KMS-11 (cell line): ENCODE results near the gene KIF1A.
"Not testable (repeated sequence)": the region's sequence is repeated elsewhere in the genome, so short reads cannot be mapped to it uniquely, and the experiment has no call there.

Experiments used
- H2AFZ ChIP-seq: fragments of 200-600 bp; sonication (generic); 2 replicates; pipeline ENCODE4 v1.6.1; 2016; ENCODE audit warnings: antibody characterized with exemption, mixed run types, low read depth
- H3K27ac ChIP-seq: fragments of 200-600 bp; sonication (generic); 2 replicates; pipeline ENCODE4 v1.6.1; 2016; ENCODE audit warnings: mild to moderate bottlenecking, mixed run types
- H3K27me3 ChIP-seq: fragments of 200-600 bp; sonication (generic); 2 replicates; pipeline ENCODE4 v1.6.1; 2017; ENCODE audit warnings: mild to moderate bottlenecking, low read depth, mixed run types, moderate library complexity; ENCODE audit not compliant: insufficient read depth
- H3K36me3 ChIP-seq: fragments of 200-600 bp; sonication (generic); 2 replicates; pipeline ENCODE4 v1.6.1; 2017; ENCODE audit warnings: mild to moderate bottlenecking, mixed run types; ENCODE audit not compliant: insufficient read depth
- H3K4me1 ChIP-seq: fragments of 200-600 bp; sonication (generic); 2 replicates; pipeline ENCODE4 v1.6.1; 2016; ENCODE audit warnings: mild to moderate bottlenecking, low read depth, mixed run types; ENCODE audit not compliant: poor library complexity, severe bottlenecking
- H3K4me2 ChIP-seq: fragments of 200-600 bp; sonication (generic); 2 replicates; pipeline ENCODE4 v1.7.0; 2016; ENCODE audit warnings: mild to moderate bottlenecking, mixed run types
- H3K4me3 ChIP-seq: fragments of 200-600 bp; sonication (generic); IDR thresholded peaks from 2 replicates; pipeline ENCODE4 v1.6.1; 2017; ENCODE audit warnings: low read depth, low read length, mixed read lengths; ENCODE audit not compliant: insufficient read depth
- H3K79me2 ChIP-seq: fragments of 200-600 bp; sonication (generic); 2 replicates; pipeline ENCODE4 v1.6.1; 2016; ENCODE audit warnings: low read depth, mixed run types; ENCODE audit not compliant: insufficient read depth
- H3K9ac ChIP-seq: fragments of 200-600 bp; sonication (generic); 2 replicates; pipeline ENCODE4 v1.6.1; 2016; ENCODE audit warnings: mild to moderate bottlenecking, mixed run types
- H4K20me1 ChIP-seq: fragments of 200-600 bp; sonication (generic); 2 replicates; pipeline ENCODE4 v1.6.1; 2016; ENCODE audit warnings: mild to moderate bottlenecking, mixed run types; ENCODE audit not compliant: insufficient read depth
- CTCF ChIP-seq: fragments of 200-600 bp; sonication (generic); conservative IDR thresholded peaks from 2 replicates; pipeline ENCODE4 v1.6.1; 2017; ENCODE audit warnings: low read depth, mild to moderate bottlenecking, antibody characterized with exemption, low read length, moderate library complexity, mixed read lengths

The KIF1A gene

DNA sequence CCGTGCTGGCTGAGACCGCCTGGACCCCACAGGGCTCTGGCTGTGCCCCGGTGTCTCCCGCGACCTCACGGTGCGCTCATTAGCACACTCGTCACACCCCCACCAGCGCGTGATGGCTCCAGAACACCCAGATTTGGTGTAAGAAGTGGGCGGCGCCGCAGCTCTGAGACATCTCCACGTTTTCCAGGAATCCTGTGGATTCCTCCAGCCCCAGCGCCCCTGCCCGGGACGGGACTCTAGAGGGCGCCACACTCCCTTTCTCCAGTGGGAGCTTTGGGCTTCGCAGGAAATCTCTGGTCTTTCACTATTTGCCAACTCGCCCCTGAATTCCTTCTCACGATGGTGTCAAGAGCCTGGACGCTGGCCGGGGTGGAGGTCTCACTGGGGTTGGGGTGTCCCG lies 144.7 kb downstream of the KIF1A start:
- H3K4me3 ChIP-seq, H3K79me2 ChIP-seq, H4K20me1 ChIP-seq, H3K27ac ChIP-seq, H3K4me2 ChIP-seq, H3K9ac ChIP-seq, H3K4me1 ChIP-seq, H3K36me3 ChIP-seq, H2AFZ ChIP-seq: not testable (repeated sequence)
- H3K27me3 ChIP-seq: peaks cover 11% of the 10 kb centered on the region; the same call in 1 of the 2 replicates

DNA sequence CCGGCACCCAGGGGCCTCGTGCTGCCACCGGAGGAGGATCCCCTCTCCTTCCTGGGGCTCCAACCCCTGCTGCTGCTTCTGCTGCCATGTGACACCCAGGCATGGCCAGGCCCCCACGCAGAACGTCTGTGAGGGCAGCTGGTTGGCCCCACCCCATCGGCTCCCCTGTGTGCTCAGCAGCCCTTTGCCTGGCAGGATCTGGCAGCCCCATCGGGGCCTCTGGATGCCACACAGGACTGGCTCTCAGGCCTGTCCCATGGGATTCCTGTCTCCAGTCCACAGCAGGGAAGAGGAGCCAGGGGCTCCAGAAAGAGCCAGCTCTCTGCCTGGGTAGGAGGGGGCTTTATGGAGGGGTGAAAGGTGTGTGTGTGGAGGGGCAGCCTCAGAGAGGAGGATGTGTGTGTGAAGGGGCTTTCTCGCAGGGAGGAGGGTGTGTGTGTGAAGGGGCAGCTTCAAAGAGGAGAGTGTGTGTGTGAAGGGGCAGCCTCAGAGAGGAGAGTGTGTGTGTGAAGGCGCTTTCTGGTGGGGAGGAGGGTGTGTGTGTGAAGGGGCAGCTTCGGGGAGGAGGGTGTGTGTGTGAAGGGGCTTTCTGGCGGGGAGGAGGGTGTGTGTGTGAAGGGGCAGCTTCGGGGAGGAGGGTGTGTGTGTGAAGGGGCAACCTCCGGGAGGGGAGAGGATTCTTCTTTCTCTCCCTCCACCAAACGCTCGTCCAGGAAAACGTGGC lies 145.4 kb downstream of the KIF1A start:
- H3K4me3 ChIP-seq, H4K20me1 ChIP-seq, H3K27ac ChIP-seq, H2AFZ ChIP-seq, H3K4me2 ChIP-seq, H3K36me3 ChIP-seq, H3K79me2 ChIP-seq, H3K4me1 ChIP-seq, H3K9ac ChIP-seq: not testable (repeated sequence)
- H3K27me3 ChIP-seq: peaks cover 11% of the 10 kb centered on the region; the same call in 1 of the 2 replicates

- no peaks in the 10 kb centered on the region for H3K79me2 ChIP-seq
- H3K27ac ChIP-seq: no peak overlapping the region
- peaks cover 14% of the 10 kb centered on the region; the same call in 1 of the 2 replicates for H3K27me3 ChIP-seq
- no peak overlapping the region for H3K4me2 ChIP-seq
- no peaks in the 10 kb centered on the region for H3K4me1 ChIP-seq
- H2AFZ ChIP-seq: no peak overlapping the region
- H3K9ac ChIP-seq: no peak overlapping the region
- TF ChIP-seq CTCF: no peak
- H3K36me3 ChIP-seq: no peaks in the 10 kb centered on the region
- no peak overlapping the region for H3K4me3 ChIP-seq
- H4K20me1 ChIP-seq: no peaks in the 10 kb centered on the region
Observed at GRCh38 chr2:240672701-240673190, 147.3 kb downstream of the KIF1A start.

DNA sequence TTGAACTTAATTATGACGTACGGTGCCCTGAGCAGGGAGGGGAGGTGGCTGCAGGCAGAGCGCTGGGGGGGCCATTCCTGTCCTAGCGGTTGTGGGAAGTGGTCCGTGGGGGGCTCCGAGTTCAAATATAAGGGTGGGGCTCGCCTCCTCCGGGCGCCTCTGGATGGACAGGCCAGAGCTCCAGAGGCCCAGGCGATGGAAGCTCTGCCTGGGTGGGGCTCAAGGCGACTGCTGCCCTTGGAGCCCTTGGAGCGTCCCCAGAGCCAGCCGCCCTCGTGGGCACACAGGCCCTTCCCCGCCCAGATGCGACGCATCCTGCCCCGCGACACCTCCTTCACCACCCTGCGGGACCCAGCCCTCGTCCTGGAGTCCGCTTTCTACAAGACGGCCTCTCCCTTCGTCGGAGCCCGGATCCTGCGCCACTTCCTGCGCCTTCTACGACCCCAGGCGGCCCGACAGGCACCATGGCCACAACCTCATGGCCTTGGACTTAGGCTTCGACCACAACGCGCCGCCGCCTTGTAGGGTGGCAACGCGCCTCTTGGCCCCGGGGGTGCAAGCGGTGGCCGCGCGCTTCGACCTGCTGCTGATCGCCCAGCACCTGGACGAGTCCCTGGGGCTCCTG lies 147.8 kb downstream of the KIF1A start:
- Histone ChIP-seq H4K20me1 (no peaks in the 10 kb centered on the region), H3K9ac (no peak overlapping the region), H3K36me3 (no peaks in the 10 kb centered on the region), H3K27me3 (peaks cover 14% of the 10 kb centered on the region; the same call in 1 of the 2 replicates), H3K4me3 (no peak overlapping the region), H3K4me1 (no peaks in the 10 kb centered on the region), H2AFZ (no peak overlapping the region), H3K4me2 (no peak overlapping the region), H3K79me2 (no peaks in the 10 kb centered on the region), H3K27ac (no peak overlapping the region)
- no peak for TF ChIP-seq CTCF

DNA sequence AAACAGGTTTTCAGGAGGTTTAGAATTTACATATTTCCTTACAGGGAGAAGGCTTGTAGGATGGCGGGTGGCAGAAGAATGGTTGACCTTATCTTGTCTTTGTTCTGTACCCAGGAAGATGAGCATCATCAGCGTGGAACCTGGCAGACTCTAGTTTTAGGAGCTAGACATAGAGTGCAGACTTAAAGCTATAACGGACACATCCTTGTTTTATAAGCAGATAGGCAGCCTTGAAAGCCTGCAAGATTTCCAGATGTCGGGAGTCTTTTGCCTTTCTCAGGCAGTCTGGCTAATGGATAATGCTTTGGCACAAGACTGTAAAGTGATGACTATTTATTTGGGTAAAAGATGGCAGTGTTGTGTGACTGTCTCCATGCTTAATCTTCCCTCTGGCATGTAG lies 149.1 kb downstream of the KIF1A start:
- H3K27ac ChIP-seq: no peak overlapping the region
- no peak overlapping the region for H3K4me2 ChIP-seq
- TF ChIP-seq CTCF: no peak
- H3K79me2 ChIP-seq: no peaks in the 10 kb centered on the region
- H3K36me3 ChIP-seq: no peaks in the 10 kb centered on the region
- H3K4me3 ChIP-seq: no peak overlapping the region
- peaks cover 23% of the 10 kb centered on the region; the same call in 1 of the 2 replicates for H3K27me3 ChIP-seq
- H2AFZ ChIP-seq: no peak overlapping the region
- no peak overlapping the region for H3K9ac ChIP-seq
- H3K4me1 ChIP-seq: no peaks in the 10 kb centered on the region
- no peaks in the 10 kb centered on the region for H4K20me1 ChIP-seq
